ENCODE data around the gene FGF13. TPM values are rescaled to one million over a fixed set of nuclear protein-coding genes. Genes with fewer than 3 reads are reported as not detected.

The FGF13 gene
- total RNA-seq (2021) (36.5 and 38.7 TPM in 2 replicates), Bru-seq, nascent RNA (percentile 81 among the genes with signal in this experiment), BruChase-seq, experiment 1, labeled RNA remaining after a 2-hour chase (percentile 93 among the genes with signal in this experiment), BruChase-seq, experiment 2, labeled RNA remaining after a 6-hour chase (percentile 93 among the genes with signal in this experiment)
- long read RNA-seq, full-length matches to known transcripts, result 13 of 16 reads
- long read RNA-seq, partial matches to known transcripts, result 1 of 16 reads
- long read RNA-seq, other reads (novel, unspliced or antisense), result 2 of 16 reads

DNA sequence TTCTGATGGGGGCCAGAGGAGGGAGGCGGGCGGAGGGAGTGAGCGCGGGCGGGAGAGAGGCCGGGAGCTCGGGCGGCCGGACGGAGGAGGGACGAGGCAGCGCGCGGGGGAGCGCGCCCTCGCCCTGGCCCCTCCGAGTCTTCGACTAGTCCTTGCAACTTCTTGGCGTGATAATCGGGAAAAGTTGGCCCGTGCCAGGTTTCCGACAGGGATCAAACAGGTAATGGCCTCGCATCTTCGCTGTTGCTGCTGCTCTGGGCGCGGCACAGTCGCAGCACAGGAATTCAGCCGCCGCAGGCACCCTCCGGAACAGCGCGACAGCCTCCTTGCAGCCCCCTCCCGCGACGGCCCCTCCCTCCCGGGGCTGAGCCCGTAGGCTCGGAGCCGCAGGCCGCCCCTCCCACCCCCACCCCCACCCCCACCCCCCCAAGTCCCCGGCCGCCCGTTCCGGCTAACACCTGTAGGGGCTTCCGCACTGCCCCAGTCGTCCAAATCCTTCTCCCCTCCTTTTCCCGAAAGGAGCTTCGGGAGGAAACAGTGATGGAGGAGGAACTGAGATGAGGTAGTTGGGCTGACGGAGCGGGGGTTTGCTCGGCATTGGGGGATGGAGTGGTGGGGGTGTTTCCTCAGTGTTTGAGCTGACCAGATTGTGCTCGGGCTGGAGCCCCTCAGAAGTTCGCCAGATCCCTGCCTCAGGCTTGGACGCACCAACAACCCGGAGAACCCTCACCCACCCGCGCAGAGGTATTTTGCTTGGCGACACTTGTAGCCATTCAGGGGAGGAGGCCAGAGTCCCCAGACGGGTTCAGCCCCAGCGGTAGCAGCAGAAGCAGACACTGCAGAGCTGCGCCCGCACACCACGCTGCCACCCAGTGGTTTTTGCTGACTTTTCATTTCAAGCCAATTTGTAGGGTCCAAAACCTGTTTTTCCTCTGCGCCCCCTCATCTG, at the start of gene FGF13:
TSS of gene FGF13 (minus strand) at position 319 of the 949 bp plus-strand sequence. CDS start 714 bp downstream, outside the sequence.
- no peak within 1 kb of the TSS for H3K27ac ChIP-seq (ENCODE audit: low read depth, low read length, poor library complexity, severe bottlenecking)
- CTCF ChIA-PET, result no interaction called here
- POLR2A ChIA-PET (ENCODE audit: low non-redundant PET), result no interaction called here
- intact Hi-C loops (cut with micrococcal nuclease; ENCODE audit: unreplicated experiment), result loop anchor here (10.0 kb wide), 1 partner anchor 417 kb away; no protein-coding TSS in a partner anchor
- DNase-seq (ENCODE audit: low spot score), result peak; percentile 71
- no peaks in the 10 kb centered on the region for H3K36me3 ChIP-seq (ENCODE audit: insufficient read depth, low read length, poor library complexity, severe bottlenecking)
- H3K4me3 ChIP-seq (ENCODE audit: low read depth, low read length, poor library complexity, severe bottlenecking), result peak within 1 kb of the TSS; percentile 52
- TF ChIP-seq CTCF (conservative IDR thresholded peaks at IDR 0.05; ENCODE audit: low read depth, low read length), result peak; percentile 63
- TF ChIP-seq EZH2 (IDR thresholded peaks at IDR 0.05; ENCODE audit: borderline replicate concordance, low read depth, low read length, poor library complexity, severe bottlenecking), result no peak
- H3K9me3 ChIP-seq (ENCODE audit: low read depth, low read length, poor library complexity, severe bottlenecking), result no peaks in the 10 kb centered on the region
- no peaks in the 10 kb centered on the region for H3K4me1 ChIP-seq (ENCODE audit: insufficient read depth, low read length, poor library complexity, severe bottlenecking)
- no peaks in the 10 kb centered on the region for H3K27me3 ChIP-seq (replicated peaks; ENCODE audit: insufficient read depth, low read depth, low read length, poor library complexity)
- no TSS peak for BruUV-seq (replicated peaks)

DNA sequence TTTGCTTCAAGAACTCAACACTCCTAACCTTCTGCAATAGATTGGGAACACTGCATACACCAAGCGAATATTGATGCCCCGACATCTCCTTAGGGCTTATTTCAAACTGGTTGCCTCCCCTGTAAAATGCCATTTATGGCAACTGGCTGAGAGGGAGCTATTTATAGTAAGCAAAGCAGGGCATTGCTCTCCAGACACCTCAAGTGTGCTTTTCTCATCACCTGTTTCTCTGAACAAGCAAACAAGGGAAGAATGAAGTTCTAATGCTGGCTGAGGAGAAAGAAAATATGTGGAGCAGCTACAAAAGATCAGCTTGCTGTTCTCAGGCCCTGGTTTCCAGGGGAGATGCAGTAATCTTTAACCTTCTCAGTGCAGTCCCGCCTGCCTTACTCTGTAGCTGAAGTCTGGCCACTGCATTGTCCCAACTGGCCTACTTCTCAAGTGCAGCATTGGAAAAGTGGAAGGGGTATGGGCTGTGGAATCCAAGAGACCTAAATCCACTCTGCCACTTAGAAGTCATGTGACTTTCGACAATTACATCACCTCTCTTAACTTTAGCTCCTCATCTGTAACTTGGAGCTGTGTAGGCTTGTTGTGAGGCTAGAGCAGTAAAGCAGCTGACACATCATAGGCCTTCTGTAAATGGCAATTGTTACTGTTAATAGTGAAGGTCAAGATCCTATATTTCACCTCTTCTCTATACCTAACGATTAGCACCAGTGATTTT, 47.9 kb upstream of the FGF13 start:
- no peak for TF ChIP-seq EZH2 (IDR thresholded peaks at IDR 0.05; ENCODE audit: borderline replicate concordance, low read depth, low read length, poor library complexity, severe bottlenecking)
- no peak for TF ChIP-seq CTCF (conservative IDR thresholded peaks at IDR 0.05; ENCODE audit: low read depth, low read length)
- Histone ChIP-seq H3K4me1 (ENCODE audit: insufficient read depth, low read length, poor library complexity, severe bottlenecking) (peaks cover 5% of the 10 kb centered on the region), H3K36me3 (ENCODE audit: insufficient read depth, low read length, poor library complexity, severe bottlenecking) (no peaks in the 10 kb centered on the region), H3K9me3 (ENCODE audit: low read depth, low read length, poor library complexity, severe bottlenecking) (no peaks in the 10 kb centered on the region), H3K27ac (ENCODE audit: low read depth, low read length, poor library complexity, severe bottlenecking) (no peak overlapping the region), H3K4me3 (ENCODE audit: low read depth, low read length, poor library complexity, severe bottlenecking) (no peak overlapping the region), H3K27me3 (replicated peaks; ENCODE audit: insufficient read depth, low read depth, low read length, poor library complexity) (no peaks in the 10 kb centered on the region)
- no peak for DNase-seq (ENCODE audit: low spot score)
- intact Hi-C loops (cut with micrococcal nuclease; ENCODE audit: unreplicated experiment), result loop anchor here (5.0 kb wide), 1 partner anchor 998 kb away; no protein-coding TSS in a partner anchor
- POLR2A ChIA-PET (ENCODE audit: low non-redundant PET), result no interaction called here
- no TSS peak for BruUV-seq (replicated peaks)
- CTCF ChIA-PET, result no interaction called here

GRCh38 chrX:138756234-138756633, 44.7 kb upstream of the FGF13 start:
- H3K27me3 ChIP-seq (replicated peaks; ENCODE audit: insufficient read depth, low read depth, low read length, poor library complexity), result no peaks in the 10 kb centered on the region
- H3K4me3 ChIP-seq (ENCODE audit: low read depth, low read length, poor library complexity, severe bottlenecking), result no peak overlapping the region
- H3K27ac ChIP-seq (ENCODE audit: low read depth, low read length, poor library complexity, severe bottlenecking), result no peak overlapping the region
- POLR2A ChIA-PET (ENCODE audit: low non-redundant PET), result no interaction called here
- intact Hi-C loops (cut with micrococcal nuclease; ENCODE audit: unreplicated experiment), result loop anchor here (1.0 to 5.0 kb wide), 3 partner anchors 803 to 1214 kb away; no protein-coding TSS in a partner anchor
- CTCF ChIA-PET, result interaction anchor here (0.6 kb wide), 1 partner anchor 1752 kb away, joined by 3 read pairs; no protein-coding TSS in a partner anchor
- no TSS peak for BruUV-seq (replicated peaks)
- TF ChIP-seq EZH2 (IDR thresholded peaks at IDR 0.05; ENCODE audit: borderline replicate concordance, low read depth, low read length, poor library complexity, severe bottlenecking), result no peak
- peak; percentile 64 for TF ChIP-seq CTCF (conservative IDR thresholded peaks at IDR 0.05; ENCODE audit: low read depth, low read length)
- no peaks in the 10 kb centered on the region for H3K9me3 ChIP-seq (ENCODE audit: low read depth, low read length, poor library complexity, severe bottlenecking)
- no peaks in the 10 kb centered on the region for H3K36me3 ChIP-seq (ENCODE audit: insufficient read depth, low read length, poor library complexity, severe bottlenecking)
- peaks cover 5% of the 10 kb centered on the region for H3K4me1 ChIP-seq (ENCODE audit: insufficient read depth, low read length, poor library complexity, severe bottlenecking)
- peak; percentile 76 for DNase-seq (ENCODE audit: low spot score)
